ENCODE results near the gene CEP192. TPM values are rescaled to one million over a fixed set of nuclear protein-coding genes. Genes with fewer than 3 reads are reported as not detected.

The CEP192 gene
- total RNA-seq, result 13.2 and 20.5 TPM in 2 replicates

GRCh38 chr18:12990967-12991820, at the start of gene CEP192:
CEP192 (plus strand) TSS chr18:12991362; CDS start chr18:12999425, 8,063 bp downstream.

GRCh38 chr18:12947285-12948049, 43.7 kb upstream of the CEP192 start, which contains the start of gene SEH1L:
SEH1L (plus strand) TSS chr18:12948011; CDS start chr18:12948122, 111 bp downstream.

Other genes with a start within 250 kb of the CEP192 start
- gene PTPN2, start 107.1 kb upstream of the CEP192 start, total RNA-seq, result 16.0 and 18.1 TPM in 2 replicates
- gene SEH1L, start 43.4 kb upstream of the CEP192 start, total RNA-seq, result 22.7 and 39.9 TPM in 2 replicates
- 2.4 and 2.5 TPM in 2 replicates for gene LDLRAD4, start 227.4 kb downstream of the CEP192 start, total RNA-seq

Data from mesangial cell (primary cell).